ENCODE results near the gene SPATA2. TPM values are rescaled to one million over a fixed set of nuclear protein-coding genes. Genes with fewer than 3 reads are reported as not detected.

Gene SPATA2
- total and polyA plus RNA-seq, 2 of the 13 experiments (the other 11 are each of a cell fraction or from before 2014, with no cell fraction given), result 3.2 to 8.7 TPM

- TF ChIP-seq PRDM15 (CRISPR knock-in tag; IDR thresholded peaks at IDR 0.05) (peak; percentile 87), REL (CRISPR knock-in tag; conservative IDR thresholded peaks at IDR 0.05) (0 out of 2 replicates have a peak, but pooled peaks have one; percentile 25), ZNF710 (CRISPR knock-in tag; IDR thresholded peaks at IDR 0.05; ENCODE audit: borderline replicate concordance) (no peak), ZNF276 (CRISPR knock-in tag; IDR thresholded peaks at IDR 0.05; ENCODE audit: low read depth) (0 out of 2 replicates have a peak, but pooled peaks have one; percentile 56), ZNF891 (CRISPR knock-in tag; IDR thresholded peaks at IDR 0.05) (no peak), KLF13 (CRISPR knock-in tag; IDR thresholded peaks at IDR 0.05) (no peak), MIXL1 (CRISPR knock-in tag; IDR thresholded peaks at IDR 0.05) (no peak), MEIS2 (CRISPR knock-in tag; IDR thresholded peaks at IDR 0.05) (peak; percentile 35; the same call in 1 of the 2 replicates), ZNF34 (CRISPR knock-in tag; IDR thresholded peaks at IDR 0.05; ENCODE audit: borderline replicate concordance) (0 out of 2 replicates have a peak, but pooled peaks have one; percentile 19), ZNF446 (CRISPR knock-in tag; IDR thresholded peaks at IDR 0.05) (no peak), HNF1B (CRISPR knock-in tag; IDR thresholded peaks at IDR 0.05) (peak; percentile 16; the same call in 1 of the 2 replicates), TFDP1 (CRISPR knock-in tag; IDR thresholded peaks at IDR 0.05; ENCODE audit: borderline replicate concordance) (no peak), ZKSCAN8 (CRISPR knock-in tag; IDR thresholded peaks at IDR 0.05; ENCODE audit: borderline replicate concordance) (no peak), MXI1 (IDR thresholded peaks at IDR 0.05; ENCODE audit: borderline replicate concordance, low read depth, low read length) (0 out of 3 replicates have a peak, but pooled peaks have one; percentile 12), ZSCAN12 (CRISPR knock-in tag; IDR thresholded peaks at IDR 0.05) (no peak), HCFC1 (IDR thresholded peaks at IDR 0.05; ENCODE audit: low read depth, low read length) (no peak), ZMAT3 (CRISPR knock-in tag; conservative IDR thresholded peaks at IDR 0.05) (no peak), ZNF772 (CRISPR knock-in tag; IDR thresholded peaks at IDR 0.05) (peak; percentile 58; the same call in 1 of the 2 replicates)
Measured at GRCh38 chr20:49937027-49937929, 21.9 kb upstream of the SPATA2 start (continued).

Data from HepG2 (cell line).